Islet of Langerhans (tissue), 1 donor: ENCODE data around the gene MPZL1.

Experiments
- FAIRE-seq: peaks from one replicate; lab custom pipeline; 2011; peaks lifted over from hg19 to GRCh38; lab: Jason Lieb, UNC

Gene MPZL1

DNA sequence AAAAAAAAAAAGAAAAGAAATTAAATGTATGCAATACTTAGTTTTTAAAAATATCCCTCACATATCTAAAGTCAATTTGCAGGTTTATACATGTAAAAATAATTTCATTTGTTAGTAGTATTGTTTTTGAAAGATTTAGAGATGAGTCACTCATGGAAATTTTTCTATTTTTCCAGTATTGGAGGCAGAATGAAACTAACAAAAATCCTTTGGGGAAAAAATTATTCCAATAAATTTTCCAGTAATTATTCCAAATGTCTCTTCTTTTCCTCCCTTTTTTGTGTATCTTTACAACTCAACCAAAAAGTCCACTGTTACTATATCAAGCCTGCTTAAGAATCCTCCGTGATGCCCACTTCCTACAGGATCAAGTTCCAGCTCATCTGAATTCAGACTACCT is 29.9 kb downstream of the MPZL1 start:
- FAIRE-seq = peak; percentile 43

DNA sequence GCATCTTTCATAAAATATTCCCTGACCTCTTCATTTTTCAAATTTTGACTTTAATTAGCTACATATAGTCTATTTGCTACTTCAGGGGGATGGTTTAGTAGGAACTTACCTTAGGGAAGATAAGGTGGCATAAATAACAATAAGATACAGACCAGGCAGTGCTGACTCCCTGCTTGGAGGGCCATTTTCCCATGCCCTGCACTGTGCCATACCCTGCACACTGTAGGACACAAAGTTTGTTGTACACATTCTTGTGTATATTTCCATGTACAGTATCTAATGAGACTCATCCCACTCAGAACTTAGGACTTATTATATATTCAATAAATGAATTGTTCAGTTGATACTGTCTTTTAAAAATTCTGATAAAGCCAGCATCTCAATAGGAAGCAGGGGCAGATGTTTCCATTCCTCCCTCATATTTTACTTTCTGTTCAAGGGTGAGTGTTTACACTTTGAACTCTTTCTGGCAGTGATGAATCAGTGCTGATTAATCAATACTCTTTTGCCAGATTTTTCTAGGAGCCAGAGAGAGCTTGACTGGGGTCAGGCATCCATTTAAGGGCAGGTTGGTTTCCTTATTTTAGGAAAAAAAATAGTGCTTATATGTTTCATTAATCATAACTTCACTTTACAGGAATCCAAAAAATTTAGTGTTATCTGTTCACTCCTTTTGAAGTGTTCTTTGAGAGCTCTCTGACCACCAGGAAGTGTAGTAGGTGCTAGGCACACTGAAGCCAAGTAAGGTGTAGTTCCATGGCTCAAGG is 30.6 kb downstream of the MPZL1 start:
- no peak for FAIRE-seq

DNA sequence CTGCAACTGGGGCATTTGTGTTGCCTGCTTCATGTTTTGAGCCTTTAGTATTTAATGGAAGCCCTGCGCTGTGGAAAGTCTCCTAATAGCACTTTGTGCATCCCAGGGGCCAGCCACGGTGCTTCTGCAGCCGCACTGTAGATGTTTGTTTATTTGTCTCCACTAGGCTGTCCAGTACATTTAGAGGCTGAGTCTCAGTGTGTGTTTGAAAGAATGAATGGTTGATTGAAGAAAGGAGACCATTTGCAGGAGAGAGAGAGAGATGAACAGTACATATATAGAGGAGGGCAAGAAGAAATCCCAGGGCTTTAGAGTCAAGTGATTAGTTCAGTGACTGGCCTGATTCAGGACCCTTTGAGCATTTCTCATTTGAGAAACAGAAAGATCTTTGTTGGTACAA is 33.9 kb downstream of the MPZL1 start:
- FAIRE-seq = no peak

DNA sequence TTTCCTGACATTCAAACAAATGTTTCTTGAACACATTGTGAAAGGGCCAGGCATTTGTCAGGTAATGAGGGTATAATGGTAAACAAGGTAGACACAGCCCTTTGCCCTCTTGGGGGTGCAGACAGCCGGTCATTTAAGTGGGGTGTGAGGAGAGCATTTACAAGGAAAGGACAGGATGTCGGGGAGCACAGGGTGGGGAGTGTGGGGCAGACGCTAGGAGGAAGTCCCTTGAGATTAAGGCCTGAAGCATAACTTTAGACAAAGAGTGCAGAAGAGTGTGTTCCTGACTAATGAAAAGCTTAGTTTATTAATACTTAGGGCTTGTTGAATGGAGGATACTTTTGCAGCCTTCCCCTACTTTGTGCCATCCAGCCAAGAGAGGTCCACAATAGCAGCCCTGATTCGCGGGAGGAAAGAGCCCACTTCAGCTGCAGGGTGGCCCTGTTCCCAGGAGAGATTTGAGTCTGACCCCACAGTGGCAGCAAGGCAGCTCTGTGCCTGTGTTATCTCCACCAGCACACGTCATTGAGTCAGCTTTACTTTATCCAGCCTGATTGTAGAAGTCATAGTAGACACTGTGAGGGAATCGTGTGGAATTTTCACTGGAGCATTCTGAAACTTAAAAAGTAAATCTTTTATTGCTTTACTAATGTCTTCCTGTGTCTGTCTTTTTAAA is 35.1 kb downstream of the MPZL1 start:
- no peak for FAIRE-seq

- no peak for FAIRE-seq
Observed at GRCh38 chr1:167757433-167758309, 35.9 kb downstream of the MPZL1 start.

GRCh38 chr1:167761400-167761799 is 39.6 kb downstream of the MPZL1 start:
- no peak for FAIRE-seq

DNA sequence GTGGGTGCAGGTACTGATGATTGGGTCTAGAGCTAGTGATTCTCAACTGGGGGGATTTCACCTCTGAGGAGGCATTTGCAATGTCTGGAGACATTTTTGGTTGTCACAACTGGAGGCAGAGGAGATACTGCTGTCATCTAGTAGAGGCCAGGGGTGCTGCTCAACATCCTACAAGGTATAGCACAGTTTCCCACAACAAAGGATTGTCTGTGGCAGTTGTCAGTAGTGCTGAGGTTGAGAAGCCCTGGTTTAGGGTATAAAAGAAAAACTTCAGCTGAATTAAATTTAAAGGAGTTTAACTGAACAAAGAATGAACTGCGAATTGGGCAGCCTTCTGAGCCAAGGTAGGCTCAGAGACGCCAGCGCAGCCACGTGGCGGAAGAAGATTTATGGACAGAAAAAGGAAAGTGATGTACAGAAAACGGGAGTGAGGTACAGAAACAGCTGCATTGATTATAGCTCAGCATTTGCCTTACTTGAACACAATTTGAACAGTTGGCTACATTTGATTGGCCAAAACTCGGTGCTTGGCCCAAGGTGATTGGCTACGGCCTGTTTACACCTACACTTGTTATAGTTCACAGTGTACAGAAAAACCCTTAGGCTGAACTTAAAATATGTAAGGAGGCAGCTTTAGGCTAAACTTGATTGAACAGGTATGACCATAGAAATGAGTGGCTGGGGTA is 40.4 kb downstream of the MPZL1 start:
- FAIRE-seq = no peak

- no peak for FAIRE-seq
Observed at GRCh38 chr1:167763525-167764220, 41.9 kb downstream of the MPZL1 start.

DNA sequence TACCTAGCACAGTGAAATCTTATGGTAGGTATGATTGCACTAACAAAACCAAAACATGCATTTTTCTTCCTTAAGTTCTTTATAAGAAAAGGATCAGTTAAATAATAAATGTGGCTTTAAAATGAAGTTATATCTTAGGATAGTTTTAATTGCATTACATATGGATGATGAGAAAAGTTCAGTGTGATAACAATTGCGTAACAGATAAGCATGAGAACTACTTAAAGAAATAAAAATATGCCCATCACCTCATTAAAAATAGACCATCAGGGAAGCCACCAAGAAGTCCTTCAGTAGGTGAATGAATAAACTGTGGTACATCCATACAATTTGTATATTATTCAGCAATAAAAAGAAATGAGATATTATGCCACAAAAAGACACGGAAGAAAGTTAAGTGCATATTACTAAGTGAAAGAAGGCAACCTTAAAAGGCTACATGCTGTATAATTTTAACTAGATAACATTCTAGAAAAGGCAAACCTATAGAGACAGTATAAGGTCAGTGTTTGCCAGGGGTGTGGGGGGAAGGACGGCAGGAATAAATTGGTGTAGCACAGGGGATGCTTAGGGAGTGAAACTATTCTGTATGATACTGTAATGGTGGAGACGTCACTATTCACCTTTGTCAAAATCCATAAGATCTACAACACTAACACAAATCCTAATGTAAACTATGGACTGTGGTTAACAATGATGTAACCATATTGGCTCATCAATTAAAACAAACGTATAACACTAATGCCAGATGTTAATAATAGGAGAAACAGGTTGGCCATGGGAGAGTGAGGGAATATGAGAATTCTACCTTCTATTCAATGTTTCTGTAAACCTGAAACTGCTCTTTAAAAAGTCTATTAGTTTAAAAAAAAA is 42.9 kb downstream of the MPZL1 start:
- no peak for FAIRE-seq

DNA sequence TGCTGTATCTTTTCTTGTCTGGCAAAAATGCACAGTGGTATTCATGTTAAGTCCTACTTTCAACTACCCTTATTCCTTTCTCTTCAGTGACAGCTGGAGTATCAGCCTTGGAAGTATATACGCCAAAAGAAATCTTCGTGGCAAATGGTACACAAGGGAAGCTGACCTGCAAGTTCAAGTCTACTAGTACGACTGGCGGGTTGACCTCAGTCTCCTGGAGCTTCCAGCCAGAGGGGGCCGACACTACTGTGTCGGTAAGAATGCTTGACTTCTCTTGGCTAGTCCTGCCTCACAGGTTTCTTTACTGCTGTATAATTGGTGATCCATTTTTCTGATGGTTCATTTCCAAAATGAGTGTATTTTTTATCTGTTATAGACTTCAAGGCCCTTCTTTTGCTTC is 43.7 kb downstream of the MPZL1 start:
- no peak for FAIRE-seq

- no peak for FAIRE-seq
Observed at GRCh38 chr1:167766538-167766937, 44.8 kb downstream of the MPZL1 start.

DNA sequence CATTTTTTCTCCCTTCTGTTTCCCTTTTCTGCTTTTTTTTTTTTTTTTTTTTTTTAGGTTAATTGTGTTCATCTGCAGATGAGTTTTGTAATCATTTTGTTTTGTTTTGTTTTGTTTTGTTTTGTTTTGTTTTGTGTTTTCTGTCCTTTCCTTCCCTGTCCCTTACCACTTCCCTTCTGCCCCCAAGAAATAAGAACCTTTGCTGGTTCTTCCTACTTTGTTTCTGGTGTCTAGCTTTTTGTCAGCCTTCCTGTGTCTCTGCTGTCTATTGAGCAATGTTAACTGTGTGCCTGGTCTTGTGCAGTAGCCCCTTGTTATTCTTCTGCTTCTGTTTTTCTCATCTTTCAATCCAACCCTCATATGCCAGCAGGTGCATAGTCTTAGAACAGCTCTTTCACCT is 46.0 kb downstream of the MPZL1 start:
- no peak for FAIRE-seq

- no peak for FAIRE-seq
Observed at GRCh38 chr1:167770127-167770526, 48.3 kb downstream of the MPZL1 start.

DNA sequence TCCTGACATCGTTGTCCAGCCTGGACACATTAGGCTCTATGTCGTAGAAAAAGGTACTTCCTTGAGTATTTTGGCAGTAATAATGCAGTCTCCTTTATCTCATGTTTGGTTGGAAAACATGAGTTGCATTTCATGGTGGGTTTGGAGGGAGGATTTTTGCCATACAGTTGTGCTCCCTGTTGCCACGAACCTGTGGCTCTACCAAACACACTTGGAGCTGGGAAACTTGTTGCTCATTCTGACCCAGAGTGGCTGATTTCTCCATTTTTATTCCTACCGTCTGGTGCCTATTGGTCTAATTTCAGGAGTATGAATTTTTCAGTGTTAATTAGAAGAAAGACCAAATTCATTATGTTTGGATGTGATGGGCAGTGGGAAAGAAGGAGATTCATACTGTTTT is 50.7 kb downstream of the MPZL1 start:
- no peak for FAIRE-seq

DNA sequence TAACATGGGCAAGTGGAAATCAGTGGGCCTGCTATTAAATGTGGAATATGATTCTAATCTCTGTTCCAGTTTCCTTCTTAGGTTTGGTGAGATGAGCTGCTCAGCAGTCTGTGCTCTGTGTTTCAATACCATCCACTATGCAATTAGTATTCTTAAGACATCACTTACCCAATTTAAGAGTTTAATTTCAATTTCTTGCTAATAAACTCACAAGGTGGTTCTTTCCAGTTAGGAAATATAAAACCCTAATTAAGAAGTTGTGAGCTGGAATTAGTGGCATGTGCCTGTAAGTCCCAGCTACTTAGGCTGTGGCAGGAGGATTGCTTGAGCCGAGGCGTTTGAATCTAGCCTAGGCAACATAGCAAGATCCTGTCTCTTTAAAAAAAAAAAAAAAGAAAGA is 51.7 kb downstream of the MPZL1 start:
- FAIRE-seq = no peak

GRCh38 chr1:167774710-167775109 is 52.9 kb downstream of the MPZL1 start:
- no peak for FAIRE-seq

- no peak for FAIRE-seq
Observed at GRCh38 chr1:167775178-167775577, 53.4 kb downstream of the MPZL1 start.

GRCh38 chr1:167776151-167776550 is 54.4 kb downstream of the MPZL1 start:
- no peak for FAIRE-seq

DNA sequence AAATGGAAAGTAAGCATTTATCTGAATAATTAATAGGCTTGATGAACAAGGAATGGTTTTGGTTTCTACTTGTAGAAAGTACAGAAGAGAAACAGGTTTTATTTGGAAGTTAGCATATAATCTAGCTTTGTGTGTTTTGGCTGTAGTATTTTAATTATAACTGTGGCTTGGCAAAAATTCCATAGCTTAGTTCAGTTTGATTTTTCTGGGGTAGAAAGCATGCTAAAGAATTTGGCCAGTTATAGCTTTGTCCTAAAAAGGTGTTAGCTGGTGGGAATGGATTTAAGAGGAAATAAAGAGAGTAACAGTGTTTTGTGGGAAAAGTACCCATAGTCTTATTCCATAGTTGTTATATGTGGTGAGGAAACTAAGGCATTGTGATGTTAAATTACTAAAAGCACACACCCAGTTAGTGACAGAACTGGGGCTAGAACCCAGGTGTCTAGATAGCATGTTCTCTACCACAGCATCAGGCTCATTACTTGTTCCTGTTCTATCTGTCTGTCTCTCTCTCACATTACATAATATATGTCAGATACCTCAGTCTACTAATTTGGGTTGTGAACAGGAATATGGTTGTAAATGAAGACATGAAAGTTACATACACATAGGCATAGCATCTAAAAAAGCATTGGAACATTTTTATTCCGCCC is 55.0 kb downstream of the MPZL1 start:
- FAIRE-seq = no peak

DNA sequence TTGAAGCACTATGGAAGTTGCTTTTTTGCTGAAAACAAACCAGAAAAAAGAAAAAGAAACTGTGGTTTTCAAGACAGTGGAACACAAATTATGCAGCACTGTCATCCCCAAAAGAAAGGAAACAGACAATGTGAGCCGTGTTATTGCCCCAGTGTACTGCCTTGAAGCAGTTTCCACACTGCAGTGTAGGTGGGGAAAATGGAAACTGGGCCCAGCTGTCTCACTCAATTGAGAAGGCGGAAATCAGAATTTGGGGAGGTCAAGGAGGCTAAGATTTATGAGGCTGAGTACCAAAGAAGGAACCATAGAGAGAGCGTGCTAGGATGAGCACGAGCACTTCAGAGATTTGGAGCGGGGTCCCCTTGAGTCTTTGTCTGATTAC is 55.5 kb downstream of the MPZL1 start:
- FAIRE-seq = no peak
